Astrocyte (in vitro differentiated cells and primary cell): ENCODE results near the gene H6PD.

Source experiments
- CTCF ChIP-seq: IDR thresholded peaks from 2 replicates; pipeline ENCODE4 v1.5.1; 2011; ENCODE audit warnings: low read depth, mild to moderate bottlenecking, inconsistent platforms, low read length, moderate library complexity; ENCODE audit not compliant: insufficient read depth
- EZH2 ChIP-seq: IDR thresholded peaks from 2 replicates; pipeline ENCODE4 v1.6.1; 2012; ENCODE audit warnings: mild to moderate bottlenecking, low read length, inconsistent platforms; ENCODE audit not compliant: insufficient read depth

GRCh38 chr1:9300573-9300972, 66.0 kb downstream of the H6PD start:
- TF ChIP-seq CTCF (no peak), EZH2 (no peak)
